GM12878 (cell line): ENCODE measurements around the gene EXOC4. TPM values are rescaled to one million over a fixed set of nuclear protein-coding genes. Genes with fewer than 3 reads are reported as not detected.

Experiments
- ATAC-seq: fragments of 200-7000 bp; cut with Tn5 transposase; 3 replicates; pipeline ENCODE4 v1.9.1; 2020; ENCODE audit warnings: mild to moderate bottlenecking, moderate library complexity
- BruUV-seq: library from RNA; stranded (reverse); fragments of 400-500 nt; replicated peaks from 2 replicates; lab custom pipeline; 2021; lab: Mats Ljungman, UMichigan
- CTCF ChIA-PET: fragments of 300-600 bp; sonication (Branson Sonifier 250); formaldehyde crosslinking; extraction: SDS; loops from one replicate; lab custom pipeline; 2021; ENCODE audit warnings: inconsistent platforms; lab: Yijun Ruan, JAX
- POLR2A ChIA-PET: fragments of 350-600 bp; formaldehyde crosslinking; extraction: SDS; loops from one replicate; lab custom pipeline; 2021; ENCODE audit warnings: inconsistent platforms; lab: Charles Lee
- RAD21 ChIA-PET: fragments of 300-600 bp; sonication (Branson Sonifier 250); formaldehyde crosslinking; loops from one replicate; lab custom pipeline; 2023; ENCODE audit warnings: antibody characterized with exemption; ENCODE audit not compliant: unreplicated experiment; lab: Charles Lee
- SMC1A ChIA-PET: fragments of 300-600 bp; sonication (Branson Sonifier 250); formaldehyde crosslinking; loops from one replicate; lab custom pipeline; 2023; ENCODE audit not compliant: unreplicated experiment, uncharacterized antibody; lab: Charles Lee
- DNase-seq: peaks from one replicate; pipeline ENCODE4 v3.0.0-alpha.2; 2011; ENCODE audit warnings: low read depth, low spot score
- FAIRE-seq: peaks from 3 replicates; lab custom pipeline; 2011; peaks lifted over from hg19 to GRCh38; lab: Jason Lieb, UNC
- H2AFZ ChIP-seq: 2 replicates; pipeline ENCODE4 v1.6.0; 2011; ENCODE audit warnings: low read depth, low read length, control low read depth; ENCODE audit not compliant: control insufficient read depth
- H3K27ac ChIP-seq: 2 replicates; pipeline ENCODE4 v1.5.1; 2011; ENCODE audit warnings: control low read depth; ENCODE audit not compliant: control insufficient read depth, insufficient read depth
- H3K27me3 ChIP-seq, 2 experiments: replicated peaks in 1 of 2; 2 replicates each; pipeline versions ENCODE4 v1.6.0 to v1.6.1; 2011; ENCODE audit warnings: low read length in 1 of 2; ENCODE audit not compliant: control insufficient read depth in 2 of 2, insufficient read depth in 2 of 2
- H3K36me3 ChIP-seq, 2 experiments: 2 replicates each; pipeline ENCODE4 v1.5.1; 2011; ENCODE audit warnings: low read length in 1 of 2; ENCODE audit not compliant: control insufficient read depth in 2 of 2, insufficient read depth in 2 of 2
- H3K4me1 ChIP-seq: 2 replicates; pipeline ENCODE4 v1.6.1; 2011; ENCODE audit warnings: mild to moderate bottlenecking, low read length, moderate library complexity, mixed read lengths; ENCODE audit not compliant: control insufficient read depth, insufficient read depth
- H3K4me2 ChIP-seq: 2 replicates; pipeline ENCODE4 v1.6.0; 2011; ENCODE audit warnings: control low read depth; ENCODE audit not compliant: control insufficient read depth, insufficient read depth
- H3K4me3 ChIP-seq: fragments of 200-600 bp; sonication (generic); 2 replicates; pipeline ENCODE4 v1.5.1; 2016
- H3K79me2 ChIP-seq: 2 replicates; pipeline ENCODE4 v1.6.0; 2011; ENCODE audit warnings: low read length; ENCODE audit not compliant: control insufficient read depth, insufficient read depth
- H3K9ac ChIP-seq: 2 replicates; pipeline ENCODE4 v1.8.0; 2011; ENCODE audit warnings: low read length, control low read depth, mixed read lengths; ENCODE audit not compliant: control insufficient read depth, insufficient read depth
- H3K9me3 ChIP-seq: replicated peaks from 3 replicates; pipeline ENCODE4 v1.5.1; 2011; ENCODE audit warnings: mild to moderate bottlenecking, low read length; ENCODE audit not compliant: control insufficient read depth, insufficient read depth
- H4K20me1 ChIP-seq: 2 replicates; pipeline ENCODE4 v1.6.0; 2011; ENCODE audit not compliant: control insufficient read depth, insufficient read depth
- BMI1 ChIP-seq: fragments of 450-650 bp; IDR thresholded peaks from 2 replicates; pipeline ENCODE4 v1.6.1; 2016; ENCODE audit warnings: mild to moderate bottlenecking, moderate library complexity, borderline replicate concordance
- CEBPB ChIP-seq, 2 experiments: fragments of 150-350 bp in 1 of 2; IDR thresholded peaks; 2 replicates each; pipeline ENCODE4 v1.6.1; 2012 to 2014; ENCODE audit warnings: low read depth in 2 of 2, low read length in 2 of 2, borderline replicate concordance in 1 of 2, inconsistent platforms in 1 of 2
- CHD2 ChIP-seq: IDR thresholded peaks from 2 replicates; pipeline ENCODE4 v1.6.1; 2011; ENCODE audit warnings: low read depth, low read length, improper control_type of control experiment, borderline replicate concordance
- CUX1 ChIP-seq: IDR thresholded peaks from 2 replicates; pipeline ENCODE4 v1.6.1; 2012; ENCODE audit warnings: improper control_type of control experiment, low read depth, low read length; ENCODE audit not compliant: insufficient replicate concordance
- HCFC1 ChIP-seq: fragments of 150-350 bp; IDR thresholded peaks from 2 replicates; pipeline ENCODE4 v1.6.1; 2014; ENCODE audit warnings: low read length
- IKZF1 ChIP-seq: fragments of 450-650 bp; conservative IDR thresholded peaks from 2 replicates; pipeline ENCODE4 v1.6.1; 2017; ENCODE audit warnings: antibody characterized with exemption, mild to moderate bottlenecking
- IRF5 ChIP-seq: fragments of 450-650 bp; IDR thresholded peaks from 2 replicates; pipeline ENCODE4 v1.6.1; 2017; ENCODE audit warnings: borderline replicate concordance
- JUNB ChIP-seq: IDR thresholded peaks from 2 replicates; pipeline ENCODE4 v1.6.1; 2016; ENCODE audit warnings: antibody characterized with exemption, mild to moderate bottlenecking
- KAT2A ChIP-seq: conservative IDR thresholded peaks from 2 replicates; pipeline ENCODE4 v1.6.1; 2011; ENCODE audit warnings: low read depth, low read length; ENCODE audit not compliant: control insufficient read depth
- MYC ChIP-seq: IDR thresholded peaks from 2 replicates; pipeline ENCODE4 v1.6.1; 2011; ENCODE audit warnings: mild to moderate bottlenecking, low read length, moderate library complexity, inconsistent platforms; ENCODE audit not compliant: insufficient read depth, insufficient replicate concordance, insufficient read length, severe bottlenecking
- NFIC ChIP-seq: IDR thresholded peaks from 2 replicates; pipeline ENCODE4 v1.6.1; 2012; ENCODE audit warnings: low read depth, mild to moderate bottlenecking, inconsistent platforms, low read length, moderate library complexity
- PML ChIP-seq: IDR thresholded peaks from 2 replicates; pipeline ENCODE4 v1.6.1; 2012; ENCODE audit warnings: low read length, inconsistent platforms
- SMAD5 ChIP-seq: IDR thresholded peaks from 2 replicates; pipeline ENCODE4 v1.6.1; 2016; ENCODE audit warnings: antibody characterized with exemption, low read depth
- SMC3 ChIP-seq: IDR thresholded peaks from 2 replicates; pipeline ENCODE4 v1.6.1; 2011; ENCODE audit warnings: low read length, improper control_type of control experiment, borderline replicate concordance
- SREBF2 ChIP-seq: IDR thresholded peaks from 2 replicates; pipeline ENCODE4 v1.6.1; 2012; ENCODE audit warnings: mild to moderate bottlenecking, low read length
- USF2 ChIP-seq: IDR thresholded peaks from 2 replicates; pipeline ENCODE4 v1.6.1; 2011; ENCODE audit warnings: low read depth, low read length, improper control_type of control experiment, borderline replicate concordance
- ZNF24 ChIP-seq: fragments of 450-650 bp; IDR thresholded peaks from 2 replicates; pipeline ENCODE4 v1.6.1; 2017; ENCODE audit warnings: antibody characterized with exemption, mild to moderate bottlenecking
- ZSCAN29 ChIP-seq: fragments of 450-650 bp; IDR thresholded peaks from 2 replicates; pipeline ENCODE4 v1.6.1; 2017; ENCODE audit warnings: mild to moderate bottlenecking, moderate library complexity
- in situ Hi-C: fragments of 300-500 bp; cut with MboI; formaldehyde crosslinking; loops from 9 replicates; pipeline ENCODE4 v1.14.3; 2018; ENCODE audit warnings: mixed read lengths
- intact Hi-C: fragments of 100-400 bp; cut with micrococcal nuclease; formaldehyde crosslinking; loops from one replicate; pipeline ENCODE4 v1.14.2; 2022; ENCODE audit not compliant: unreplicated experiment
- polyA plus RNA-seq, 11 experiments: library from polyadenylated mRNA; depleted of rRNA in 4 of 11; unstranded in 6 of 11; stranded (reverse) in 5 of 11; fragments of >200 nt; fragmentation: Nextera tagmentation in 4 of 11; fragmentation: Illumina TruSeq in 1 of 11; extraction: Ambion mirVana in 4 of 11; extraction: Trizol in 1 of 11; gene quantifications; 1 replicate in 1 of 11; 2 replicates in 10 of 11; pipeline versions ENCODE4 v1.2.1 to v1.2.3, GENCODE V29; 2011 to 2016; ENCODE audit warnings: inconsistent platforms in 2 of 11, missing spikeins in 2 of 11, low read depth in 1 of 11
- total RNA-seq, 4 experiments: library from RNA; depleted of rRNA in 3 of 4; stranded (reverse); fragments of >200 nt in 3 of 4; fragmentation: Illumina TruSeq in 1 of 4; extraction: Trizol in 1 of 4; gene quantifications; 2 replicates each; pipeline versions ENCODE4 v1.2.1 to v1.2.3, GENCODE V29; 2013 to 2021

The EXOC4 gene
- total and polyA plus RNA-seq, 10 of the 15 experiments (the other 5 are each of a cell fraction or from before 2014, with no cell fraction given): 13.2 to 44.5 (median 29.6) TPM

GRCh38 chr7:133294234-133294633, 41.4 kb downstream of the EXOC4 start:
- POLR2A ChIA-PET: no interaction called here
- no peak overlapping the region for H3K4me3 ChIP-seq
- no peaks in the 10 kb centered on the region for H3K79me2 ChIP-seq
- H4K20me1 ChIP-seq: no peaks in the 10 kb centered on the region
- BruUV-seq: no TSS peak
- H3K4me1 ChIP-seq: no peaks in the 10 kb centered on the region
- H3K9me3 ChIP-seq: no peaks in the 10 kb centered on the region
- no peak overlapping the region for H3K4me2 ChIP-seq
- intact Hi-C loops (no loop called here), in situ Hi-C loops (no loop called here)
- no peak overlapping the region for H3K27ac ChIP-seq
- DNase-seq (no peak), ATAC-seq (no peak), FAIRE-seq (no peak)
- H2AFZ ChIP-seq: no peak overlapping the region
- no peak for TF ChIP-seq PML
- no peak for TF ChIP-seq BMI1
- no peak for TF ChIP-seq MYC
- TF ChIP-seq NFIC: no peak
- TF ChIP-seq USF2: no peak
- TF ChIP-seq SMC3: no peak
- no peak for TF ChIP-seq SMAD5
- no peak for TF ChIP-seq IRF5
- no peak for TF ChIP-seq JUNB
- TF ChIP-seq KAT2A: no peak
- no peak for TF ChIP-seq CHD2
- TF ChIP-seq HCFC1: no peak
- TF ChIP-seq CUX1: no peak
- no peak for TF ChIP-seq CEBPB (IDR thresholded peaks at IDR 0.05; ENCODE audit: borderline replicate concordance in 1 of 2, low read depth in 2 of 2, low read length in 2 of 2)
- TF ChIP-seq IKZF1: no peak
- TF ChIP-seq ZSCAN29: no peak
- no peak for TF ChIP-seq SREBF2
- no peak for TF ChIP-seq ZNF24
- CTCF ChIA-PET: interaction anchor here (1.2 to 1.3 kb wide), 2 partner anchors 11 to 50 kb away, joined by 3 to 7 read pairs; no protein-coding TSS in a partner anchor
- H3K9ac ChIP-seq: no peak overlapping the region
- peaks cover 0 to 6% of the 10 kb centered on the region in 2 experiments; a peak in 1 of 4 replicates for H3K36me3 ChIP-seq
- SMC1A ChIA-PET: interaction anchor here (1.3 to 2.3 kb wide), 3 partner anchors 9 to 10 kb away, joined by 4 to 10 read pairs (median 4); no protein-coding TSS in a partner anchor
- RAD21 ChIA-PET: no interaction called here
- no peaks in the 10 kb centered on the region for H3K27me3 ChIP-seq
